Lower lobe of right lung (tissue), 2 donors: Measurements from ENCODE around the gene PTPRT. TPM values are rescaled to one million over a fixed set of nuclear protein-coding genes. Genes with fewer than 3 reads are reported as not detected.

ENCODE experiments used
- ATAC-seq, 2 donors: fragments of 200-7000 bp; cut with Tn5 transposase; one replicate each; pipeline ENCODE4 v1.9.1; 2020 to 2022; ENCODE audit warnings: mild to moderate bottlenecking in 2 of 2, moderate library complexity in 2 of 2
- DNase-seq: peaks from one replicate; pipeline ENCODE4 v3.0.0-alpha.2; 2020
- H3K27ac ChIP-seq: fragments of 200-600 bp; one replicate; pipeline ENCODE4 v1.8.0; 2022
- H3K27me3 ChIP-seq: fragments of 200-600 bp; one replicate; pipeline ENCODE4 v1.8.0; 2022; ENCODE audit warnings: low read depth
- H3K36me3 ChIP-seq: fragments of 200-600 bp; one replicate; pipeline ENCODE4 v1.8.0; 2022; ENCODE audit warnings: mild to moderate bottlenecking
- H3K4me1 ChIP-seq: fragments of 200-600 bp; one replicate; pipeline ENCODE4 v1.8.0; 2022
- H3K4me3 ChIP-seq: fragments of 200-600 bp; one replicate; pipeline ENCODE4 v1.8.0; 2022; ENCODE audit warnings: mild to moderate bottlenecking
- H3K9me3 ChIP-seq: fragments of 200-600 bp; one replicate; pipeline ENCODE4 v1.8.0; 2022
- CTCF ChIP-seq: fragments of 200-600 bp; IDR thresholded peaks from one replicate; pipeline ENCODE4 v1.8.0; 2022; ENCODE audit warnings: antibody characterized with exemption, mild to moderate bottlenecking
- intact Hi-C: fragments of 100-400 bp; cut with DNase I; formaldehyde crosslinking; loops from one replicate; pipeline ENCODE4 v1.11.0; 2022
- total RNA-seq: library from RNA; stranded (reverse); fragmentation: NEBNext Ultra II Directional; extraction: Animal tissue kit (Norgen Biotek cat#: 25700); gene quantifications from one replicate; pipeline ENCODE4 v1.2.1, GENCODE V29; 2021
- donor health status: DM: no; HTN: yes; CAD: no; lungs with severe emphysema.

PTPRT gene
- total RNA-seq, 1 donor from 2014 or later, result 8.0 TPM

GRCh38 chr20:42484335-42484734 is 705.4 kb downstream of the PTPRT start:
- Histone ChIP-seq H3K4me1 (peaks cover 15% of the 10 kb centered on the region), H3K27me3 (no peaks in the 10 kb centered on the region), H3K9me3 (no peaks in the 10 kb centered on the region), H3K36me3 (no peaks in the 10 kb centered on the region), H3K4me3 (no peak overlapping the region), H3K27ac (no peak overlapping the region)
- ATAC-seq, result peak; percentile 65 to 79
- TF ChIP-seq CTCF, result no peak
- intact Hi-C loops, result no loop called here
- no peak for DNase-seq

- ATAC-seq, result peak; percentile 70 to 73
- peaks cover 15% of the 10 kb centered on the region for H3K4me1 ChIP-seq
- H3K27ac ChIP-seq, result no peak overlapping the region
- H3K4me3 ChIP-seq, result no peak overlapping the region
- H3K27me3 ChIP-seq, result no peaks in the 10 kb centered on the region
- H3K36me3 ChIP-seq, result no peaks in the 10 kb centered on the region
- no peak for DNase-seq
- TF ChIP-seq CTCF, result peak; percentile 51
- no peaks in the 10 kb centered on the region for H3K9me3 ChIP-seq
- intact Hi-C loops, result no loop called here
Observed at GRCh38 chr20:42483730-42484303, 705.9 kb downstream of the PTPRT start.

- Histone ChIP-seq H3K27me3 (no peaks in the 10 kb centered on the region), H3K4me3 (no peak overlapping the region), H3K36me3 (no peaks in the 10 kb centered on the region), H3K4me1 (peaks cover 15% of the 10 kb centered on the region), H3K9me3 (no peaks in the 10 kb centered on the region), H3K27ac (no peak overlapping the region)
- ATAC-seq, result no peak
- no peak for TF ChIP-seq CTCF
- DNase-seq, result no peak
- intact Hi-C loops, result no loop called here
Observed at GRCh38 chr20:42482808-42483207, 706.9 kb downstream of the PTPRT start.

- no peak for ATAC-seq
Observed at GRCh38 chr20:42475773-42476172, 713.9 kb downstream of the PTPRT start.

GRCh38 chr20:42474646-42475045 is 715.1 kb downstream of the PTPRT start:
- no peak for ATAC-seq
- no peaks in the 10 kb centered on the region for H3K36me3 ChIP-seq
- no peaks in the 10 kb centered on the region for H3K4me1 ChIP-seq
- H3K4me3 ChIP-seq, result no peak overlapping the region
- no peaks in the 10 kb centered on the region for H3K27me3 ChIP-seq
- no peak overlapping the region for H3K27ac ChIP-seq
- TF ChIP-seq CTCF, result no peak
- no peaks in the 10 kb centered on the region for H3K9me3 ChIP-seq
- DNase-seq, result no peak
- intact Hi-C loops, result no loop called here

More at GRCh38 chr20:42475773-42476172, 713.9 kb downstream of the PTPRT start:
- Histone ChIP-seq H3K4me3 (no peak overlapping the region), H3K27ac (no peak overlapping the region), H3K36me3 (no peaks in the 10 kb centered on the region), H3K4me1 (no peaks in the 10 kb centered on the region), H3K27me3 (no peaks in the 10 kb centered on the region), H3K9me3 (no peaks in the 10 kb centered on the region)
- no peak for DNase-seq
- intact Hi-C loops, result no loop called here
- no peak for TF ChIP-seq CTCF
